Liver (tissue), 3 donors: ENCODE results near the gene LPCAT1.

Experiments
- CTCF ChIP-seq: fragments of 150-350 bp; IDR thresholded peaks from 2 replicates; pipeline ENCODE4 v1.5.1; 2017; ENCODE audit warnings: improper control_type of control experiment, low read depth, low read length; ENCODE audit not compliant: missing input control
- EGR1 ChIP-seq, 2 donors: IDR thresholded peaks; 2 replicates each; pipeline ENCODE4 v1.6.1; 2016 to 2018; ENCODE audit warnings: antibody characterized with exemption in 2 of 2, low read depth in 2 of 2
- HNF4A ChIP-seq, 2 donors: conservative IDR thresholded peaks; 2 replicates each; pipeline ENCODE4 v1.6.1; 2016; ENCODE audit warnings: antibody characterized with exemption in 2 of 2, mild to moderate bottlenecking in 2 of 2
- HNF4G ChIP-seq: IDR thresholded peaks from 2 replicates; pipeline ENCODE4 v1.6.1; 2016; ENCODE audit warnings: antibody characterized with exemption
- JUND ChIP-seq, 2 donors: IDR thresholded peaks; 2 replicates each; pipeline ENCODE4 v1.6.1; 2016; ENCODE audit warnings: antibody characterized with exemption in 2 of 2
- MAX ChIP-seq: IDR thresholded peaks from 2 replicates; pipeline ENCODE4 v1.6.1; 2016; ENCODE audit warnings: antibody characterized with exemption
- NR2F2 ChIP-seq: IDR thresholded peaks from 2 replicates; pipeline ENCODE4 v1.6.1; 2016; ENCODE audit warnings: antibody characterized with exemption
- RAD21 ChIP-seq, 2 donors: IDR thresholded peaks; 2 replicates each; pipeline ENCODE4 v1.6.1; 2016; ENCODE audit warnings: antibody characterized with exemption in 2 of 2, mild to moderate bottlenecking in 2 of 2
- REST ChIP-seq: IDR thresholded peaks from 2 replicates; pipeline ENCODE4 v1.6.1; 2016; ENCODE audit warnings: antibody characterized with exemption, mild to moderate bottlenecking
- RXRA ChIP-seq, 2 donors: IDR thresholded peaks; 2 replicates each; pipeline ENCODE4 v1.6.1; 2017 to 2018; ENCODE audit warnings: antibody characterized with exemption in 2 of 2, mild to moderate bottlenecking in 1 of 2
- SP1 ChIP-seq: IDR thresholded peaks from 2 replicates; pipeline ENCODE4 v1.6.1; 2018; ENCODE audit warnings: antibody characterized with exemption, mild to moderate bottlenecking
- TAF1 ChIP-seq: conservative IDR thresholded peaks from 2 replicates; pipeline ENCODE4 v1.6.1; 2016; ENCODE audit warnings: antibody characterized with exemption, mild to moderate bottlenecking
- YY1 ChIP-seq: IDR thresholded peaks from 2 replicates; pipeline ENCODE4 v1.6.1; 2016; ENCODE audit warnings: antibody characterized with exemption, mild to moderate bottlenecking
- ZBTB33 ChIP-seq: IDR thresholded peaks from 2 replicates; pipeline ENCODE4 v1.6.1; 2016; ENCODE audit warnings: antibody characterized with exemption
- donor health status: healthy.
- donor health status: healthy.

GRCh38 chr5:1515921-1516571 lies 7.7 kb downstream of the LPCAT1 start:
- TF ChIP-seq RAD21 (IDR thresholded peaks at IDR 0.05), result no peak
- no peak for TF ChIP-seq CTCF
- no peak for TF ChIP-seq YY1
- no peak for TF ChIP-seq JUND (IDR thresholded peaks at IDR 0.05)
- no peak for TF ChIP-seq SP1
- TF ChIP-seq HNF4A (conservative IDR thresholded peaks at IDR 0.05), result no peak
- no peak for TF ChIP-seq RXRA (IDR thresholded peaks at IDR 0.05)
- no peak for TF ChIP-seq MAX
- no peak for TF ChIP-seq HNF4G
- no peak for TF ChIP-seq EGR1 (IDR thresholded peaks at IDR 0.05; ENCODE audit: low read depth in 2 of 2)
- no peak for TF ChIP-seq ZBTB33
- TF ChIP-seq REST, result no peak
- no peak for TF ChIP-seq NR2F2
- TF ChIP-seq TAF1, result no peak
